ENCODE results near the gene DOK3.

GRCh38 chr5:177552839-177553455 is 43.3 kb upstream of the DOK3 start:
- TF ChIP-seq CTCF (IDR thresholded peaks at IDR 0.05) (no peak), POLR2A (IDR thresholded peaks at IDR 0.05) (no peak)
